HEK293T (cell line): ENCODE data around the gene ADAM10.

Experiments used
- CTCF ChIA-PET: fragments of 350-600 bp; formaldehyde crosslinking; extraction: SDS; loops from one replicate; lab custom pipeline; 2021; ENCODE audit warnings: antibody characterized with exemption, inconsistent platforms; lab: Yijun Ruan, JAX
- POLR2A ChIA-PET: fragments of 350-600 bp; formaldehyde crosslinking; extraction: SDS; loops from one replicate; lab custom pipeline; 2020; ENCODE audit warnings: antibody characterized with exemption, inconsistent platforms; lab: Yijun Ruan, JAX
- DNase-seq: peaks from one replicate; pipeline ENCODE4 v3.0.0; 2012; ENCODE audit warnings: mixed read lengths; ENCODE audit errors: extremely low spot score
- ARNT ChIP-seq: fragments of 450-650 bp; IDR thresholded peaks from 2 replicates; pipeline ENCODE4 v1.6.1; 2017; ENCODE audit warnings: mild to moderate bottlenecking
- BHLHE40 ChIP-seq: fragments of 450-650 bp; IDR thresholded peaks from 2 replicates; pipeline ENCODE4 v1.6.1; 2016; ENCODE audit warnings: mild to moderate bottlenecking, moderate library complexity, borderline replicate concordance
- CTBP1 ChIP-seq: fragments of 450-650 bp; IDR thresholded peaks from 2 replicates; pipeline ENCODE4 v1.6.1; 2016; ENCODE audit warnings: borderline replicate concordance
- ELF4 ChIP-seq: fragments of 450-650 bp; IDR thresholded peaks from 2 replicates; pipeline ENCODE4 v1.6.1; 2017; ENCODE audit warnings: antibody characterized with exemption
- FOXA1 ChIP-seq: fragments of 450-650 bp; IDR thresholded peaks from 2 replicates; pipeline ENCODE4 v1.6.1; 2016; ENCODE audit warnings: mild to moderate bottlenecking
- FOXK2 ChIP-seq: fragments of 450-650 bp; IDR thresholded peaks from 2 replicates; pipeline ENCODE4 v1.6.1; 2016; ENCODE audit warnings: mild to moderate bottlenecking
- FOXM1 ChIP-seq: fragments of 450-650 bp; IDR thresholded peaks from 2 replicates; pipeline ENCODE4 v1.6.1; 2017; ENCODE audit warnings: mild to moderate bottlenecking, borderline replicate concordance
- HDGF ChIP-seq: fragments of 450-650 bp; IDR thresholded peaks from 2 replicates; pipeline ENCODE4 v1.6.1; 2017; ENCODE audit warnings: antibody characterized with exemption, borderline replicate concordance
- L3MBTL2 ChIP-seq: fragments of 450-650 bp; conservative IDR thresholded peaks from 2 replicates; pipeline ENCODE4 v1.6.1; 2016; ENCODE audit warnings: mild to moderate bottlenecking
- LEF1 ChIP-seq: fragments of 450-650 bp; IDR thresholded peaks from 2 replicates; pipeline ENCODE4 v1.6.1; 2017; ENCODE audit warnings: mild to moderate bottlenecking, borderline replicate concordance
- NFRKB ChIP-seq: fragments of 450-650 bp; IDR thresholded peaks from 2 replicates; pipeline ENCODE4 v1.6.1; 2016; ENCODE audit warnings: mild to moderate bottlenecking, moderate library complexity
- PKNOX1 ChIP-seq: fragments of 450-650 bp; IDR thresholded peaks from 2 replicates; pipeline ENCODE4 v1.6.1; 2016
- SP1 ChIP-seq: fragments of 450-650 bp; IDR thresholded peaks from 2 replicates; pipeline ENCODE4 v1.6.1; 2017
- SUZ12 ChIP-seq: fragments of 450-650 bp; IDR thresholded peaks from 2 replicates; pipeline ENCODE4 v1.6.1; 2016; ENCODE audit warnings: mild to moderate bottlenecking
- TARDBP ChIP-seq: fragments of 450-650 bp; IDR thresholded peaks from 2 replicates; pipeline ENCODE4 v1.6.1; 2016
- ZNF384 ChIP-seq: fragments of 450-650 bp; IDR thresholded peaks from 2 replicates; pipeline ENCODE4 v1.6.1; 2016

The ADAM10 gene

GRCh38 chr15:58574631-58575030 lies 174.9 kb downstream of the ADAM10 start:
- ChIA-PET CTCF (no interaction called here), POLR2A (no interaction called here)
- TF ChIP-seq ZNF384 (no peak), FOXA1 (no peak), L3MBTL2 (no peak), TARDBP (no peak), PKNOX1 (no peak), BHLHE40 (no peak)
- no peak for DNase-seq

GRCh38 chr15:58573270-58573669 lies 176.2 kb downstream of the ADAM10 start:
- TF ChIP-seq LEF1 = no peak
- TF ChIP-seq FOXA1 = no peak
- no peak for TF ChIP-seq SUZ12
- TF ChIP-seq FOXK2 = no peak
- TF ChIP-seq L3MBTL2 = no peak
- no peak for TF ChIP-seq ZNF384
- no peak for TF ChIP-seq ARNT
- TF ChIP-seq SP1 = no peak
- TF ChIP-seq BHLHE40 = no peak
- TF ChIP-seq FOXM1 = no peak
- no peak for TF ChIP-seq HDGF
- TF ChIP-seq TARDBP = no peak
- TF ChIP-seq NFRKB = no peak
- no peak for TF ChIP-seq ELF4
- TF ChIP-seq PKNOX1 = no peak
- TF ChIP-seq CTBP1 = no peak
- no peak for DNase-seq
- ChIA-PET CTCF (no interaction called here), POLR2A (no interaction called here)

GRCh38 chr15:58572521-58572920 lies 177.0 kb downstream of the ADAM10 start:
- DNase-seq = no peak
- CTCF ChIA-PET = no interaction called here
- TF ChIP-seq CTBP1 = no peak
- no peak for TF ChIP-seq NFRKB
- no peak for TF ChIP-seq SP1
- TF ChIP-seq HDGF = no peak
- no peak for TF ChIP-seq FOXK2
- TF ChIP-seq FOXA1 = no peak
- no peak for TF ChIP-seq LEF1
- no peak for TF ChIP-seq PKNOX1
- TF ChIP-seq ELF4 = no peak
- no peak for TF ChIP-seq BHLHE40
- POLR2A ChIA-PET = no interaction called here

- POLR2A ChIA-PET = no interaction called here
Measured at GRCh38 chr15:58571491-58571890, 178.0 kb downstream of the ADAM10 start.

GRCh38 chr15:58569455-58569854 lies 180.1 kb downstream of the ADAM10 start:
- POLR2A ChIA-PET = no interaction called here
- TF ChIP-seq LEF1 = no peak
- TF ChIP-seq NFRKB = no peak
- TF ChIP-seq ARNT = no peak
- TF ChIP-seq SP1 = no peak
- TF ChIP-seq TARDBP = no peak
- TF ChIP-seq PKNOX1 = no peak
- no peak for DNase-seq
- CTCF ChIA-PET = no interaction called here

More at GRCh38 chr15:58571491-58571890, 178.0 kb downstream of the ADAM10 start:
- CTCF ChIA-PET = no interaction called here
- TF ChIP-seq FOXM1 (no peak), NFRKB (no peak), ELF4 (no peak), ARNT (no peak), CTBP1 (no peak), TARDBP (no peak), FOXK2 (no peak), BHLHE40 (no peak), SUZ12 (no peak), ZNF384 (no peak), PKNOX1 (no peak), FOXA1 (no peak), SP1 (no peak), L3MBTL2 (no peak), HDGF (no peak), LEF1 (no peak)
- no peak for DNase-seq

GRCh38 chr15:58568157-58568571 lies 181.3 kb downstream of the ADAM10 start:
- ChIA-PET CTCF (interaction anchor here (1.1 kb wide), 1 partner anchor 17 kb away, joined by 3 read pairs; no protein-coding TSS in a partner anchor), POLR2A (no interaction called here)
- TF ChIP-seq ELF4 (no peak), NFRKB (no peak), HDGF (no peak), SUZ12 (no peak), FOXK2 (no peak), LEF1 (no peak), PKNOX1 (no peak), SP1 (no peak), ARNT (no peak), FOXA1 (no peak), ZNF384 (no peak), CTBP1 (no peak), L3MBTL2 (no peak), BHLHE40 (no peak), FOXM1 (no peak), TARDBP (no peak)
- DNase-seq = no peak
